DND-41 (cell line): ENCODE measurements around the gene PTPRE.

ENCODE experiments used
- ATAC-seq: fragments of 200-7000 bp; cut with Tn5 transposase; 3 replicates; pipeline ENCODE4 v1.9.1; 2021; ENCODE audit warnings: low read depth; ENCODE audit not compliant: insufficient read depth
- DNase-seq: peaks from one replicate; pipeline ENCODE4 v3.0.0-alpha.2; 2020
- H2AFZ ChIP-seq: 2 replicates; pipeline ENCODE4 v1.6.0; 2012; ENCODE audit warnings: low read depth, low read length
- H3K27ac ChIP-seq: 2 replicates; pipeline ENCODE4 v1.5.1; 2012; ENCODE audit warnings: low read length, inconsistent platforms
- H3K27me3 ChIP-seq: fragments of 200-600 bp; sonication (generic); 2 replicates; pipeline ENCODE4 v1.6.0; 2012; ENCODE audit warnings: low read length, mild to moderate bottlenecking, inconsistent platforms; ENCODE audit not compliant: insufficient read depth, poor library complexity
- H3K36me3 ChIP-seq: 2 replicates; pipeline ENCODE4 v1.5.1; 2012; ENCODE audit warnings: low read length, inconsistent platforms; ENCODE audit not compliant: insufficient read depth
- H3K4me1 ChIP-seq: 2 replicates; pipeline ENCODE4 v1.5.1; 2012; ENCODE audit warnings: mild to moderate bottlenecking, low read length; ENCODE audit not compliant: insufficient read depth
- H3K4me2 ChIP-seq: 2 replicates; pipeline ENCODE4 v1.6.0; 2012; ENCODE audit warnings: mild to moderate bottlenecking, moderate library complexity, low read length, inconsistent platforms; ENCODE audit not compliant: insufficient read depth
- H3K4me3 ChIP-seq, 2 experiments: fragments of 200-600 bp in 1 of 2; shearing (Covaris generic) in 1 of 2; 2 replicates each; pipeline ENCODE4 v1.5.1; 2012 to 2016; ENCODE audit warnings: inconsistent platforms in 2 of 2, low read length in 2 of 2, mild to moderate bottlenecking in 2 of 2, low read depth in 1 of 2, moderate library complexity in 1 of 2
- H3K79me2 ChIP-seq: 2 replicates; pipeline ENCODE4 v1.6.0; 2012; ENCODE audit warnings: low read length, inconsistent platforms; ENCODE audit not compliant: insufficient read depth
- H3K9ac ChIP-seq: 2 replicates; pipeline ENCODE4 v1.6.0; 2012; ENCODE audit warnings: low read depth, mild to moderate bottlenecking, inconsistent platforms, low read length, moderate library complexity
- H3K9me3 ChIP-seq: 2 replicates; pipeline ENCODE4 v1.5.1; 2012; ENCODE audit warnings: low read length, moderate library complexity, mild to moderate bottlenecking, inconsistent platforms; ENCODE audit not compliant: insufficient read depth, severe bottlenecking
- H4K20me1 ChIP-seq: 2 replicates; pipeline ENCODE4 v1.6.0; 2012; ENCODE audit warnings: low read length; ENCODE audit not compliant: insufficient read depth
- EZH2 ChIP-seq: IDR thresholded peaks from 3 replicates; pipeline ENCODE4 v1.6.1; 2012; ENCODE audit warnings: borderline replicate concordance, low read depth, mild to moderate bottlenecking, moderate library complexity, low read length, inconsistent platforms; ENCODE audit not compliant: severe bottlenecking
- TF ChIP-seq, protein P1 (sequence below): IDR thresholded peaks from 2 replicates; pipeline ENCODE4 v1.5.1; 2012; ENCODE audit warnings: borderline replicate concordance, low read length, moderate library complexity, mild to moderate bottlenecking; ENCODE audit not compliant: poor library complexity, severe bottlenecking; ENCODE audit errors: extremely low read depth

Gene PTPRE

DNA sequence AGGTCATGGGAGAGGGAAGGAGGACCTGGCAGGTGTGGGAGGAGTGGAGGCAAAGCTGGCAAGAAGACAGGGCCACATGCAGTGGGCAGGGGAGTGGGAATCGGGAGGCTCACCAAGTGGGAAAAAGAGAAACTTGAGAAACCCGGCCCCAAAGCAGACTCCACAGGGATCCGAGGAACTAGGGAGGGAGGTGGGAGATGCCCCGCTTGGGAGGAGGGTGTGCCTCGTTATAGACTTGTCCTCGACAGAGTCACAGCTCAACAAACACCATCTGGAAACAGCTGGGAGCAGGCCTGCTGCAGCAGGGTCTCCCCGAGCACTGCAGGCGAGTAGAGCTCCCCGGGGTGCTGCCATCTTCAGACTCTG, 164.5 kb downstream of the PTPRE start:
- DNase-seq (no peak), ATAC-seq (no peak)
- Histone ChIP-seq H3K4me1 (peaks cover 16% of the 10 kb centered on the region), H3K27me3 (no peaks in the 10 kb centered on the region), H4K20me1 (peaks cover 5% of the 10 kb centered on the region; the same call in 1 of the 2 replicates), H2AFZ (no peak overlapping the region), H3K4me2 (no peak overlapping the region), H3K27ac (no peak overlapping the region), H3K9me3 (no peaks in the 10 kb centered on the region), H3K4me3 (no peak overlapping the region), H3K9ac (no peak overlapping the region), H3K36me3 (peaks cover 61% of the 10 kb centered on the region), H3K79me2 (no peaks in the 10 kb centered on the region)
- TF ChIP-seq, protein P1, sequence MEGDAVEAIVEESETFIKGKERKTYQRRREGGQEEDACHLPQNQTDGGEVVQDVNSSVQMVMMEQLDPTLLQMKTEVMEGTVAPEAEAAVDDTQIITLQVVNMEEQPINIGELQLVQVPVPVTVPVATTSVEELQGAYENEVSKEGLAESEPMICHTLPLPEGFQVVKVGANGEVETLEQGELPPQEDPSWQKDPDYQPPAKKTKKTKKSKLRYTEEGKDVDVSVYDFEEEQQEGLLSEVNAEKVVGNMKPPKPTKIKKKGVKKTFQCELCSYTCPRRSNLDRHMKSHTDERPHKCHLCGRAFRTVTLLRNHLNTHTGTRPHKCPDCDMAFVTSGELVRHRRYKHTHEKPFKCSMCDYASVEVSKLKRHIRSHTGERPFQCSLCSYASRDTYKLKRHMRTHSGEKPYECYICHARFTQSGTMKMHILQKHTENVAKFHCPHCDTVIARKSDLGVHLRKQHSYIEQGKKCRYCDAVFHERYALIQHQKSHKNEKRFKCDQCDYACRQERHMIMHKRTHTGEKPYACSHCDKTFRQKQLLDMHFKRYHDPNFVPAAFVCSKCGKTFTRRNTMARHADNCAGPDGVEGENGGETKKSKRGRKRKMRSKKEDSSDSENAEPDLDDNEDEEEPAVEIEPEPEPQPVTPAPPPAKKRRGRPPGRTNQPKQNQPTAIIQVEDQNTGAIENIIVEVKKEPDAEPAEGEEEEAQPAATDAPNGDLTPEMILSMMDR: no peak

DNA sequence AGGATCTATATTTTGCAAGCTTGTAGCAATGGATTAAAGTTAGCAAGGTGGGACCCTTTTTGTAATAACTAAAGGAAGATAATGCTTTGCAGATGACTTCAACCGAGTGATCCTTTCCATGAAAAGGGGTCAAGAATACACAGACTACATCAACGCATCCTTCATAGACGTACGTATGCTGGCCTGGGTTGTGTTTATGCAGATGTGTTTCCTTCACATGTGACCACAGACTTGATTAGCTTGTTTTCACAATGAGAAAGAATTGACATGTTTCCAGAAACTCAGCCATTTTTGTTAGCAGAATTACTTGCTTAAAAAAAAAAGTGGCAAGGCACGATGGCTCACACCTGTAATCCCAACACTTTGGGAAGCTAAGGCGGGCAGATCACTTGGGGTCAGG, 165.1 kb downstream of the PTPRE start:
- H3K9ac ChIP-seq: no peak overlapping the region
- no peak overlapping the region for H3K4me2 ChIP-seq
- no peak overlapping the region for H2AFZ ChIP-seq
- no peak overlapping the region for H3K4me3 ChIP-seq
- ATAC-seq: no peak
- peaks cover 1% of the 10 kb centered on the region; the same call in 1 of the 2 replicates for H4K20me1 ChIP-seq
- no peak for TF ChIP-seq EZH2
- TF ChIP-seq, protein P1: no peak
- H3K36me3 ChIP-seq: peaks cover 61% of the 10 kb centered on the region
- DNase-seq: no peak
- no peaks in the 10 kb centered on the region for H3K9me3 ChIP-seq
- no peaks in the 10 kb centered on the region for H3K79me2 ChIP-seq
- H3K27ac ChIP-seq: no peak overlapping the region
- no peaks in the 10 kb centered on the region for H3K27me3 ChIP-seq
- peaks cover 16% of the 10 kb centered on the region for H3K4me1 ChIP-seq

DNA sequence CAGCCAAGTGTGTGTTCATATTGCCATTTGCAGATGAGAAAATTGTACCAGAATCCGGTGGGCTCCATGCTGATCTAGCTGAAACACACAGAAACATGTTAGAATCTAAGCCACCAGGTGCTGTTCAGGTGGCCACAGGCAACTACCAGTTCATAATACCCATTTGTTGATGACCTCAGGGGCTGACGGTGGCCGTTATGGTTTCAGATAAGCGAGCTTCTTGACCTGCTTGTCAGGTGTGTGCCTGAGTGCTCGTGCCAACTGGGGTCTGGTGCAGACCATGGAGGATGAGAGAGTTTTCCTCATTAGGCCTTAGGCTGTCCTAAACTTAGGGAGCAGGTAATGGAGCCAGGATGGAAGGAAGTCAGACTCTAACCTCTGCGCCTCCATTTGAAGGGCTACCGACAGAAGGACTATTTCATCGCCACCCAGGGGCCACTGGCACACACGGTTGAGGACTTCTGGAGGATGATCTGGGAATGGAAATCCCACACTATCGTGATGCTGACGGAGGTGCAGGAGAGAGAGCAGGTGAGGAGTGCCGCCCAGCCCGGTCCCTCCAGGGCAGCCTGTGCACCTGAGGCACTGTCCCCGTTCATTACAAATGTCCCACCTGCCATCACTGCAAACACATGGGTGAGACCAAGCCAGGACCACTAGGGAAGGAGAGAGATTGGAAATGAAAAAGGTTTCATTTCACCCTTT, 166.2 kb downstream of the PTPRE start:
- Histone ChIP-seq H3K4me3 (no peak overlapping the region), H3K9me3 (no peaks in the 10 kb centered on the region), H3K36me3 (peaks cover 61% of the 10 kb centered on the region), H3K4me2 (no peak overlapping the region), H3K4me1 (peaks cover 16% of the 10 kb centered on the region), H3K79me2 (no peaks in the 10 kb centered on the region), H2AFZ (no peak overlapping the region), H4K20me1 (no peaks in the 10 kb centered on the region), H3K9ac (no peak overlapping the region), H3K27ac (no peak overlapping the region), H3K27me3 (no peaks in the 10 kb centered on the region)
- DNase-seq (no peak), ATAC-seq (no peak)
- TF ChIP-seq, protein P1: no peak
- no peak for TF ChIP-seq EZH2
